IPS-NIHi11 (cell line): Measurements from ENCODE around the gene ATG5.
"Not testable (repeated sequence)": the region's sequence is repeated elsewhere in the genome, so short reads cannot be mapped to it uniquely, and the experiment has no call there.

Source experiments
- DNase-seq: peaks from one replicate; pipeline ENCODE4 v3.0.0; 2012; ENCODE audit warnings: mixed read lengths, low spot score

The ATG5 gene

GRCh38 chr6:106256201-106256968, 69.2 kb downstream of the ATG5 start:
- DNase-seq = no peak

- no peak for DNase-seq
These were observed 70.3 kb downstream of the ATG5 start for GRCh38 chr6:106255306-106255705.

GRCh38 chr6:106254636-106255035, 70.9 kb downstream of the ATG5 start:
- no peak for DNase-seq

- DNase-seq = no peak
These were observed 71.8 kb downstream of the ATG5 start for GRCh38 chr6:106253731-106254130.

- DNase-seq = no peak
These were observed 72.4 kb downstream of the ATG5 start for GRCh38 chr6:106253172-106253571.

- no peak for DNase-seq
These were observed 72.9 kb downstream of the ATG5 start for GRCh38 chr6:106252687-106253086.

- not testable (repeated sequence) for DNase-seq
These were observed 73.9 kb downstream of the ATG5 start for GRCh38 chr6:106251531-106252255.

GRCh38 chr6:106250953-106251352, 74.6 kb downstream of the ATG5 start:
- DNase-seq = no peak

GRCh38 chr6:106249658-106250057, 75.9 kb downstream of the ATG5 start:
- no peak for DNase-seq

- no peak for DNase-seq
These were observed 77.8 kb downstream of the ATG5 start for GRCh38 chr6:106247733-106248132.

GRCh38 chr6:106247293-106247692, 78.3 kb downstream of the ATG5 start:
- no peak for DNase-seq

GRCh38 chr6:106244931-106245330, 80.6 kb downstream of the ATG5 start:
- no peak for DNase-seq

- no peak for DNase-seq
These were observed 81.0 kb downstream of the ATG5 start for GRCh38 chr6:106244521-106244920.

GRCh38 chr6:106243261-106243660, 82.3 kb downstream of the ATG5 start:
- no peak for DNase-seq

- no peak for DNase-seq
These were observed 84.1 kb downstream of the ATG5 start for GRCh38 chr6:106241498-106241897.

- no peak for DNase-seq
These were observed 88.3 kb downstream of the ATG5 start for GRCh38 chr6:106237286-106237685.

GRCh38 chr6:106229876-106230445, 95.6 kb downstream of the ATG5 start:
- not testable (repeated sequence) for DNase-seq

- DNase-seq = no peak
These were observed 97.7 kb downstream of the ATG5 start for GRCh38 chr6:106227612-106228507.

- DNase-seq = no peak
These were observed 98.9 kb downstream of the ATG5 start for GRCh38 chr6:106226676-106227075.

- DNase-seq = no peak
These were observed 100.0 kb downstream of the ATG5 start for GRCh38 chr6:106225581-106225980.

GRCh38 chr6:106223300-106223930, 102.1 kb downstream of the ATG5 start:
- peak; percentile 17 for DNase-seq

GRCh38 chr6:106220485-106220884, 105.1 kb downstream of the ATG5 start:
- no peak for DNase-seq
